MM.1S (cell line): ENCODE results near the gene LRP10.

Source experiments
- EZH2 ChIP-seq: fragments of 300-600 bp; sonication (generic); optimal IDR thresholded peaks from 2 replicates; pipeline ENCODE3; 2017; ENCODE audit warnings: low read depth, mild to moderate bottlenecking, antibody characterized with exemption, low read length, mixed read lengths
- EZH2phosphoT487 ChIP-seq: fragments of 300-600 bp; sonication (generic); IDR thresholded peaks from 2 replicates; pipeline ENCODE4 v1.6.1; 2018; ENCODE audit warnings: antibody characterized with exemption, low read length
- TF ChIP-seq, protein P1 (sequence below): fragments of 300-600 bp; sonication (generic); IDR thresholded peaks from 2 replicates; pipeline ENCODE4 v1.5.1; 2016; ENCODE audit warnings: antibody characterized with exemption, low read length, mixed read lengths

DNA sequence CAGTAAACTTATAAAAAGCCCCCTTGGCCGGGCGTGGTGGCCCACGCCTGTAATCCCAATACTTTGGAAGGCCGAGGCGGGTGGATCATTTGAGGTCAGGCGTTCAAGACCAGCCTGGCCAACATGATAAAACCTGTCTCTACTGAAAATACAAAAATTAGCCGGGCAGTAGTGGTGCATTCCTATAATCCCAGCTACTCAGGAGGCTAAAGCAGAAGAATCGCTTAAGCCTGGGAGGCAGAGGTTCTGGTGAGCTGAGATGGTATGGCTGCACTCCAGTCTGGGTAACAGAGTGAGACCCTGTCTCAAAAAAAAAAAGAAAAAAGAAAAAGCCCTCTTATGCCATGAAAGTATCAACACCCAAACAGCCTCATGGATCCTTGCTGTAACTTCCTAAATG is 54.0 kb downstream of the LRP10 start:
- TF ChIP-seq, protein P1, sequence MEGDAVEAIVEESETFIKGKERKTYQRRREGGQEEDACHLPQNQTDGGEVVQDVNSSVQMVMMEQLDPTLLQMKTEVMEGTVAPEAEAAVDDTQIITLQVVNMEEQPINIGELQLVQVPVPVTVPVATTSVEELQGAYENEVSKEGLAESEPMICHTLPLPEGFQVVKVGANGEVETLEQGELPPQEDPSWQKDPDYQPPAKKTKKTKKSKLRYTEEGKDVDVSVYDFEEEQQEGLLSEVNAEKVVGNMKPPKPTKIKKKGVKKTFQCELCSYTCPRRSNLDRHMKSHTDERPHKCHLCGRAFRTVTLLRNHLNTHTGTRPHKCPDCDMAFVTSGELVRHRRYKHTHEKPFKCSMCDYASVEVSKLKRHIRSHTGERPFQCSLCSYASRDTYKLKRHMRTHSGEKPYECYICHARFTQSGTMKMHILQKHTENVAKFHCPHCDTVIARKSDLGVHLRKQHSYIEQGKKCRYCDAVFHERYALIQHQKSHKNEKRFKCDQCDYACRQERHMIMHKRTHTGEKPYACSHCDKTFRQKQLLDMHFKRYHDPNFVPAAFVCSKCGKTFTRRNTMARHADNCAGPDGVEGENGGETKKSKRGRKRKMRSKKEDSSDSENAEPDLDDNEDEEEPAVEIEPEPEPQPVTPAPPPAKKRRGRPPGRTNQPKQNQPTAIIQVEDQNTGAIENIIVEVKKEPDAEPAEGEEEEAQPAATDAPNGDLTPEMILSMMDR = no peak
- no peak for TF ChIP-seq EZH2
- no peak for TF ChIP-seq EZH2phosphoT487
